ENCODE results near the gene FBRSL1. TPM values are rescaled to one million over a fixed set of nuclear protein-coding genes. Genes with fewer than 3 reads are reported as not detected.

Gene FBRSL1
- polyA plus RNA-seq, 1 donor from 2014 or later = 6.8 TPM

GRCh38 chr12:132500856-132501180 is 10.9 kb downstream of the FBRSL1 start:
- Mint-ChIP-seq H3K36me3 (no peaks in the 10 kb centered on the region), H3K27me3 (no peaks in the 10 kb centered on the region), H3K4me1 (peaks cover 4 to 32% (median 27%) of the 10 kb centered on the region in 3 donors), H3K9me3 (no peaks in the 10 kb centered on the region), H3K27ac (peak overlapping the region in 1 of 3 donors; percentile 67), H3K4me3 (no peak overlapping the region)

DNA sequence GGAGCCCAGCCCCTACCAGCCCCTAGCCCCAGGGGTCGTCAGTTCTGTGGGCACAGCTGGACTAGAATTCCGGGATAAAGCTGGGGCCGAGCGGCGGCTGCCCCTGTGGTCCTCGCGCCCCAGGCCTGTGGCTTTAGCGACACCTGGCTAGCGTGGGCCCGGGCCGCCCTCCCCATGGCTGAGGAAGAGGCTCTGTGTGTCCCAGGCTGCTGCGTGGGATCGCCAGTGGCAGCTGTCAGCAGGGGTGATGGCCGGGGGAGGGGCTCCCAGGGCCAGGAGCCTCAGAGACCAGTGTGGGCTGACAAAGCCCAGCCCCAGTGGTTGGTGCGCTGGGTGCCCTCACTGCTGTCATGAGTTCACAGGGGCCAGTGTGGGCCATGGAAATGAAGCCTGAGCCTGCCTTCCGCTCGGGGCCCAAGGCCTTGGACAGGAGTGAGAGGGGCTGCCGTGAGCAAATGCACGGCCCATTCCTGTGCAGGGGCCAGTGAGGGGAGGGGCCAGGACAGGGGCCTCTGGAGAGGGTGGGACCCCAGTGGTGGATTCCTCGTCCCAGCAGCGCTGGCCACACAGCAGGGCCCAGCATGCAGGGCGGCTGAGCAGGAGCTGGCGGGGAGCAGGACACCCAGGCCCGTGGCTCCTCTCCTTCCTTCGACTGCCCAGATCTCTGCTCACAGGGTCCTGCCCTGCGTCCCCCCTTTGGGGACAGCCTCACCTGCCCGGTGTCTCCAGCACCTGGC is 11.4 kb downstream of the FBRSL1 start:
- no peak overlapping the region for H3K4me3 Mint-ChIP-seq
- H3K4me1 Mint-ChIP-seq = peaks cover 9 to 33% (median 29%) of the 10 kb centered on the region in 3 donors
- H3K27me3 Mint-ChIP-seq = no peaks in the 10 kb centered on the region
- no peaks in the 10 kb centered on the region for H3K36me3 Mint-ChIP-seq
- H3K9me3 Mint-ChIP-seq = no peaks in the 10 kb centered on the region
- peak overlapping the region in 1 of 3 donors; percentile 12 for H3K27ac Mint-ChIP-seq

DNA sequence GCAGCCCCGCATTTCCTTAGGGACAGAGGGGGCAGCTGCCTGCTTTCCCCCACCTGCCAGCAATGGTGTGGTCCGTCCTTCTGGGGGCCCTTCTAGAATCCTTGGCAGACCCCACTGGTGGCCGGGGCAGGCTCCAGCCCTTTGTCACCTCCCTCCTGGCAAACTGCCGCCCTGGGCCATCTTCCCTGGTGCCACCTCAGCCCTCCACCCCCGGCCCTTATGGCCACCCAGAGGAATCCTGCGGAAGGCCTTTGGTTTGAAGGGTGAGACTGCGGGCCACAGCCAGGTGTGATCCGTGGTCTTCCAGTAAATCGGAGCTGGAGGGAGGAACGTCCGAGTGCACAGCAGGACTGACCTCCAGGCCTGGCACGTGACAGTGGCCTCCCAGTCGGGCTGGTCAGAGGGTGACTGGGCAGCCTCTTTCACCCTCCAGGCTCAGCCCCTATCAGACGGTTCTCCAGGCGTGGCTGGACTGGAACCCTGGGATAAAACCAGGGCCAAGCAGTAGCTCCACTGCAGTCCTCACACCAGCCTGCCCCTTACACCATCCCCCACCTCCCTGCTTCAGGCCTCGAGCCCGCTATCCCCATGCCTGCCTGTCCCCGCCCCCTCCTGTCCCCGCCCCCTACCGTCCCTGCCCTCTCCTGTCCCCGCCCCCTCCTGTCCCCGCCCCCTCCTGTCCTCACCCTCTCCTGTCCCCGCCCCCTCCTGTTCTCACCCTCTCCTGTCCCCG is 12.4 kb downstream of the FBRSL1 start:
- Mint-ChIP-seq H3K4me1 (peaks cover 12 to 30% (median 28%) of the 10 kb centered on the region in 3 donors), H3K9me3 (no peaks in the 10 kb centered on the region), H3K36me3 (no peaks in the 10 kb centered on the region), H3K4me3 (peak overlapping the region in 1 of 4 donors; percentile 14), H3K27me3 (no peaks in the 10 kb centered on the region), H3K27ac (peak overlapping the region in 1 of 3 donors; percentile 12)

DNA sequence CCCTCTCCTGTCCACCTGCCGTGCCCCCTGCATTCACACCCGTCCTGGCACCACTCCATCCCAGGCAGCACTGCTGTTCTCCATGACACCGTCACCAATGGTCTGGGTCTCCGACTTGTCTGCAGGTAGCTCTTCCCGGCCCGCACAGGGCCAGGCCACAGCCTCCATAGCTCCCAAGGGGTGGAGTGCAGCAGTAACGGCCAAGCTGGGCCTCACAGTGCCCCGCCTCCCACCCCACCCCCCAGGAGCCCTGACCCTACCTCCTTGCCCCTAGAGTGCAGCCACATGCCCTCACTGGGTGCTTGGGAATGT is 12.9 kb downstream of the FBRSL1 start:
- Mint-ChIP-seq H3K4me3 (peak overlapping the region in 1 of 4 donors; percentile 74), H3K27ac (peak overlapping the region in 1 of 3 donors; percentile 10), H3K27me3 (no peaks in the 10 kb centered on the region), H3K9me3 (no peaks in the 10 kb centered on the region), H3K36me3 (no peaks in the 10 kb centered on the region), H3K4me1 (peaks cover 12 to 30% (median 28%) of the 10 kb centered on the region in 3 donors)

DNA sequence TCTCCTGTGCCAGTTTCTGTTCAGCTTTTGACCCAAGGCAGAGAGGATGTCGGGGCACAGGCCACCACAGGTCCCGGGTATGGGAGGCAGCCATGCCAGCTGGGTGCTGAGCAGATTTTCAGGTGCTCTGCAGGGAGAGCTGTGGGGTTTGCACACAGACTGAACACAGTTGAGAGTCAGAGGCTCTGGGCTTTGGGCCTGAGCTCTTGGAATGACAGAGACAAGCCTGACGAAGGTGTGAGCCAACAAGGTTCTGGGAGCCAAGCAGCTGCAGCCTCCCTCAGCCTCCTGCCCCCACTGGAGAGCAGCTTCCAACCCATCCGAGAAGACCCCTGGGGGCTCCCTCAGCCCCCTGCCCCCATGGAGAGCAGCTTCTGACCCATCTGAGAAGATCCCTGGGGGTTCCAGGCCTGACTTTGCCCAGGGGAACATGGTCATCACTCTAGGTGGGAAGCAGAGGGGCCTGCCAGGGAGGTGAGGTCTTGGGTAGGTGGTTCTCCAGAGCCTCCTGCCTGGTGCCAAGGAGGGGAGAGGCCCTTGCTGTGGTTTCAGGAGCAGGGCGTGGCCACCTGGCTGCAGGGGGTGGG is 13.8 kb downstream of the FBRSL1 start:
- Mint-ChIP-seq H3K27me3 (no peaks in the 10 kb centered on the region), H3K27ac (peak overlapping the region in 2 of 3 donors; percentile 13 to 42), H3K4me3 (peak overlapping the region in 1 of 4 donors; percentile 74), H3K4me1 (peaks cover 12 to 30% (median 28%) of the 10 kb centered on the region in 3 donors), H3K36me3 (no peaks in the 10 kb centered on the region), H3K9me3 (no peaks in the 10 kb centered on the region)

- no peaks in the 10 kb centered on the region for H3K36me3 Mint-ChIP-seq
- H3K9me3 Mint-ChIP-seq = no peaks in the 10 kb centered on the region
- peak overlapping the region in 2 of 4 donors; percentile 17 to 74 for H3K4me3 Mint-ChIP-seq
- H3K4me1 Mint-ChIP-seq = peaks cover 12 to 23% (median 22%) of the 10 kb centered on the region in 3 donors
- H3K27ac Mint-ChIP-seq = peak overlapping the region in 1 of 3 donors; percentile 40
- no peaks in the 10 kb centered on the region for H3K27me3 Mint-ChIP-seq
These were observed 15.3 kb downstream of the FBRSL1 start for GRCh38 chr12:132505105-132505851.

- H3K4me3 Mint-ChIP-seq = no peak overlapping the region
- no peaks in the 10 kb centered on the region for H3K36me3 Mint-ChIP-seq
- no peaks in the 10 kb centered on the region for H3K9me3 Mint-ChIP-seq
- peaks cover 12 to 19% (median 18%) of the 10 kb centered on the region in 3 donors for H3K4me1 Mint-ChIP-seq
- no peaks in the 10 kb centered on the region for H3K27me3 Mint-ChIP-seq
- H3K27ac Mint-ChIP-seq = peak overlapping the region in 2 of 3 donors; percentile 40 to 88
These were observed 15.9 kb downstream of the FBRSL1 start for GRCh38 chr12:132505852-132506219.

- H3K36me3 Mint-ChIP-seq = no peaks in the 10 kb centered on the region
- H3K9me3 Mint-ChIP-seq = no peaks in the 10 kb centered on the region
- no peaks in the 10 kb centered on the region for H3K27me3 Mint-ChIP-seq
- peak overlapping the region; percentile 61 to 88 (median 75) for H3K27ac Mint-ChIP-seq
- H3K4me3 Mint-ChIP-seq = peak overlapping the region in 3 of 4 donors; percentile 27 to 67 (median 46)
- H3K4me1 Mint-ChIP-seq = peaks cover 12 to 19% (median 18%) of the 10 kb centered on the region in 3 donors
These were observed 16.6 kb downstream of the FBRSL1 start for GRCh38 chr12:132506328-132507160.

- Mint-ChIP-seq H3K4me1 (peaks cover 8 to 19% (median 15%) of the 10 kb centered on the region in 3 donors), H3K27me3 (no peaks in the 10 kb centered on the region), H3K36me3 (no peaks in the 10 kb centered on the region), H3K27ac (peak overlapping the region in 1 of 3 donors; percentile 62), H3K4me3 (no peak overlapping the region), H3K9me3 (no peaks in the 10 kb centered on the region)
These were observed 17.2 kb downstream of the FBRSL1 start for GRCh38 chr12:132507161-132507538.

DNA sequence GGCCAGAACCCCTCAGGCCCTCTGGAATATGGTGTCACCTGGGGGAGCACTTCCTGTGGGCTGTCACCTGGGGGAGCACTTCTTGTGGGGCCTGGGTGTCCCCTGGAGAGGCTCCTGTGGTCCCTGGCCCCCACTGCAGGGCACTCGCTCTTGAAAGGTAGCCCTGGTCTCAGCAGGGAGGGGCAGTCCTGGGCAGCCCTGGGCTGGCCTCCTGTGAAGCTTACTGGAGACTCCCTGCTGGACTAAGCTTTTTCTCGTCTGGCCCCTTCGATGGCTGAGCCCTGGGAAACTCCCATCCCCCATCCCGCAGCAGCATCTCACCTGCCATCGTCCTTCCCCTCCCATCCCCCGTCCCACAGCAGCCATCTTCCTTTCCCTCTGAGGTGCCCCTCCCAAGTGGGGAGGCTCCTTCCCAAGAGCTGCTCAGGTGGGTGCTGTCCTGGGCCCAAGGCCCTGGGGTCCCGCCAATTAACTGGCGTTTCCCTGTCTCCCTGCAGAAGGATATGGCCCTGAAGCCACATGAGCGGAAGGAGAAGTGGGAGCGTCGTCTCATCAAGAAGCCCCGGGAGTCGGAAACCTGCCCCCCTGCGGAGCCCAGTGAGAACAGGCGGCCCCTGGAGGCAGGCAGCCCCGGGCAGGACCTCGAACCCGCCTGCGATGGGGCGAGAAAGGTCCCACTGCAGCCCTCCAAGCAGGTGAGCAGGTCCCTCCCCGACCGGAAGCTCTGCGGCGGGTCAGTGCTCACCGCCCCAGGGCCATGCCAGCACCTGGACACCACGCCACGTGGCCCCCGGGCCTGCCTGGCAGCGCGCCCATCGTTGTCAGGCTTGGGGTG is 17.9 kb downstream of the FBRSL1 start:
- Mint-ChIP-seq H3K4me3 (no peak overlapping the region), H3K4me1 (peaks cover 8 to 19% (median 15%) of the 10 kb centered on the region in 3 donors), H3K27ac (no peak overlapping the region), H3K27me3 (no peaks in the 10 kb centered on the region), H3K9me3 (no peaks in the 10 kb centered on the region), H3K36me3 (no peaks in the 10 kb centered on the region)

DNA sequence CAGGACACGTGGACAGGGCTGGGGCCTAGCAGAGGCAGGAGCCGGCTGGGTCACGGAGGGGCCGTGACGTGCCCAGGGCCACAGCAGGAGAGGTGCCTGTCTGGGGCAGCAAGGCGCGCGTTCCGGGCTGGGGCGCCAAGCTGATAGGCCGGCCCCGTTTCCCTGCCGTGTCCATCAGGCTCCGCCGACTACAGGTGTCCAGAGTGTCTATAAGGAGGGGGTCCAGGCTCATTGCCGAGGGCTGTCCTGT is 18.5 kb downstream of the FBRSL1 start:
- Mint-ChIP-seq H3K9me3 (no peaks in the 10 kb centered on the region), H3K4me3 (no peak overlapping the region), H3K36me3 (no peaks in the 10 kb centered on the region), H3K27ac (no peak overlapping the region), H3K27me3 (no peaks in the 10 kb centered on the region), H3K4me1 (peaks cover 8 to 19% (median 15%) of the 10 kb centered on the region in 3 donors)

GRCh38 chr12:132508860-132509732 is 19.1 kb downstream of the FBRSL1 start:
- H3K4me3 Mint-ChIP-seq = no peak overlapping the region

GRCh38 chr12:132510111-132510724 is 20.3 kb downstream of the FBRSL1 start:
- H3K9me3 Mint-ChIP-seq = peaks cover 0 to 2% (median 0%) of the 10 kb centered on the region in 3 donors
- no peaks in the 10 kb centered on the region for H3K27me3 Mint-ChIP-seq
- peaks cover 3% of the 10 kb centered on the region for H3K36me3 Mint-ChIP-seq
- H3K4me3 Mint-ChIP-seq = no peak overlapping the region
- H3K27ac Mint-ChIP-seq = no peak overlapping the region
- peaks cover 8 to 11% (median 10%) of the 10 kb centered on the region in 3 donors for H3K4me1 Mint-ChIP-seq

More at GRCh38 chr12:132508860-132509732, 19.1 kb downstream of the FBRSL1 start:
- Mint-ChIP-seq H3K36me3 (no peaks in the 10 kb centered on the region), H3K9me3 (no peaks in the 10 kb centered on the region), H3K27ac (no peak overlapping the region), H3K27me3 (no peaks in the 10 kb centered on the region), H3K4me1 (peaks cover 8 to 15% (median 13%) of the 10 kb centered on the region in 3 donors)
